GM21381 (cell line): ENCODE results near the gene CPPED1.
"Not testable (repeated sequence)": the region's sequence is repeated elsewhere in the genome, so short reads cannot be mapped to it uniquely, and the experiment has no call there.

ENCODE experiments used
- ATAC-seq: cut with Tn5 transposase; IDR thresholded peaks from one replicate; pipeline ENCODE4 v1.9.1; 2021; ENCODE audit warnings: mild to moderate bottlenecking, moderate library complexity; ENCODE audit not compliant: unreplicated experiment

The CPPED1 gene

DNA sequence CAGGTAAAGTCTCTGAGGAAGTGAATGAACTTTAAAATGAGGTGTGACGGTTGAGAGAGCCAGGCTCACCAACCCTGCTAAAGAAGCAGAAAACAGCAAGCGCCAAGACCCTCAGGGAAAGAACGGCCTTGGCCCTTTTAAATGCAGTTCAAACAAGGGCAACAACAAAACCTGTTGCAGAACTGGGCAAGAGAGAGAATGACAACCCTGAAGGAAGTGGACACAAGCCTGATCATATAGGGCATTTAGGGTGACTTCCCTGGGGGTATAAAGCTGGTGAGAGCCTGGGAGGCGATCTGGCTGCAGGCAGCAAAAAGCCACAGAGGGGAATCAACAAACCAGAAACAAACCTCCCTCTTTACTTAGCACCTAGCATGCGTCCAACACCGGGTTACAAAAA is 1.0 kb downstream of the CPPED1 start:
- no peak for ATAC-seq

DNA sequence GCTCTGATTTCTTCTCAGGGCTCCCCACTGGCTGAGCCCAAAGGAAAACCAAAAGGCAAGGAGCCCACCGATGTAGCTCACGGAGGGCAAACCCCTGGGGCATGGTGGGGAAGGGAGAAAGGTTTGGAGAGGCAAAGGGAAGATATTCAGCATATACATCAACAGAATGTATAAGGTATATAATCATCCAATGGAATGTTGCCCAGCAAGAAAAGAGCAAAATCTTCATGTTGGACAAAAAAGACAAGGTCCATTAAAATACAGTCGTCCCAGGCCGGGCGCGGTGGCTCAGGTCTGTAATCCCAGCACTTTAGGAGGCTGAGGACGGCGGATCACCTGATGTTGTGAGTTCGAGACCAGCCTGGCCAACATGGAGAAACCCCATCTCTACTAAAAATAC is 1.6 kb downstream of the CPPED1 start:
- ATAC-seq, result no peak

DNA sequence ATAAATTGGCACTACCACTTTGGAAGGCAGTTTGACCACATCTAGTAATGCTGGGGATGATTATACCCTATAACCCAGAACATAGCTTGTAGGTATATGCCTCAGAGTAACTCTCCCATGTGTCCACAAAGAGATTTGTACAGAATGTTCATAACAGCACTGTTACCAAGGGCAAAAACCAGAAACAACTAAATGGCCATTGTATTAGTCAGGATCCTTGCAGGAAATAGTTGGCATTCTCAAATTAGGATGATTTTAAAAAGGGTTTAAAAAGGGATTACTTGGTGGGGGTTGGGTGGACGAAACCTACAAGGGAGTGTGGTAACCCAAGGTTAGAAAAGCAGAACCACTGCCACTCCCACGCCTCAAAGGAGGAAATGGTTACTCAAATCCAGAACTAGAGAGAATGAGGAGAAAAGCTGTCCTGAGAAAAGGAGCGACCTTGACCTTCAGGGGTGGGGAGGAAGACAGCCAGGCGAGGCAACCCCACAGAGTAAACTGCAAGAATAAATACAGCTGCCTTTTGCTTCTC is 2.1 kb downstream of the CPPED1 start:
- no peak for ATAC-seq

DNA sequence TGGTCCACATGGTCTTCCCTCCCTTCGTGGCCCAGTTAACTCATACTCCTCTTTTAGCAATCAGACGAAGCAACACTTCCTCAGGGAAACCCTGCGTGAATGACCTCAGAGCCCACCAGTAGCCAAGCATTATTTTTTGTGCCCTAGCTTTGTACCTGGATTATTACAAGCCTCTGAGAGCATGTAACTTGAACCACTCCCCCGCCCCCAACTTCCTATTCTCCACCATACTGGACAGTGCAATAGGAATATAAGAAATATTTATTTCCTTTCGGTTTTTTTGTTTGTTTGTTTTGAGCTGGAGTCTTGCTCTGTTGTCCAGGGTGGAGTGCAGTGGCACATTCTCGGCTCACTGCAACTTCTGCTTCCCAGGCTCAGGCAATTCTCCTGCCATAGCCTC is 2.9 kb downstream of the CPPED1 start:
- no peak for ATAC-seq

DNA sequence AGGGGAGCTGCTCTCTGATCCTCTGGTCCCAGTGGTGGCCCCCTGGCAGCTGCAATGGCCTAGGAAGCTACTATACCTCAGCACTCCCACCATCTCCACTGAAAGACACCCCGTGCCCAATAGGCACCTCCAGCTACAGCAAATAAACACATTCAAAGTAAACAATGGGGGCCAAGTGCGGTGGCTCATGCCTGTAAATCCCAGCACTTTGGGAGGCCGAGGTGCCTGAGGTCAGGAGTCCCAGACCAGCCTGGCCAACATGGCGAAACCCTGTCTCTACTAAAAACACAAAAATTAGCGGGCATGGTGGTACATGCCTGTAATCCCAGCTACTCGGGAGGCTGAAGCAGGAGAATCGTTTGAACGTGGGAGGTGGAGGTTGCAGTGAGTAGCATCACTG is 3.7 kb downstream of the CPPED1 start:
- ATAC-seq, result not testable (repeated sequence)

DNA sequence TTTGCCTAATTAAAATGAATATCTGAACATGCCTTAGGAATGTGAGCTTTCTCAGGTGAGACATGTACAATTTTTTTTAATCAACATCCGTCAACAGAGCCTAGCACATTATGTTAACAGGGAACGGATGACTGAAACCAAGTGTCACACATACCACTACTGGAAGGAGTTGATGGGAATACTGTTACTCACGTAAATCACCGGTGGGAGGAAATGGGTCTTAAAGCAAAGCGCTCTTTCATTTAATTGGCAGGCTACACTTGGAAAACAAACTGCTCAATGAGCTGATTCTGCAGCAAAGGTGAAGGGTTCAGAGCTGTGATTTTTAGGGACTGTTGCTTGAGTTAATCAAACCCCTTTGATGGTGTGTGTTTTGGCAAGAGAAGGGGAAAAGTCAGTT is 4.8 kb downstream of the CPPED1 start:
- ATAC-seq, result no peak

DNA sequence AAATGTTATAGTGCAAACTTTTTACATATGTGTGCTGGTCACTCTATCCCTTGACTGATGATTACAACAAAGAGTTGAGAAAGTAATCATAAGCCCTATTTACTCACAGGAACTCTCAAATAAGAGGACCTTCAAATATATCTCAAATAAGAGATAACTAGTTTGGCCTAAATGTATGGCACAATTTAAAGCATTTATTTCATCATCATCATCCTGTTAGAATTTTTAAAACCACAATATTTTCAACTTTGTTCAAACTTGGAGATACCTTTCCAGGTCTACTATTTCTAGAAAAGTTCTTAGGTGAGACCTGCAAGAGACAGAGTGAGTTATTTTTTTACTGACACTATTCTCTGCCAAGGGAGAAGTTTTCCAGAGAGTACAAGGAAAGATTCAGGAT is 5.5 kb downstream of the CPPED1 start:
- ATAC-seq, result no peak

DNA sequence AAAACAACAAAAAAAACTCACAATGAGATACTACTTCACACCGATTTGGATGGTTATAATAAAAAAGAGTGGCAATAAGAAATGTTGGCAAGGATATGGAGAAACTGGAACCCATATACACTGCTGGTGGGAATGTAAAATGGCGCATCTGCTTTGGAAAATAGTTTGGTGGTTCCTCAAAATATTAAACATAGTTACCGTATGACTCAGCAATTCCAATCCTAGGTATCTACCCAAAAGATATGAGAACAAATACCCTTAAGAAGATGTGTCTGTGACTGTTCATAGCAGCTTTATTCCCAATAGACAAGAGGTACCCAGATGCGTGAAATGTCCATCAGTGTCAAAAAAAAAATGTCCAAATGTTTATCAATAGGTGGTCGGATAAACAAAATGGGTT is 7.2 kb downstream of the CPPED1 start:
- no peak for ATAC-seq

DNA sequence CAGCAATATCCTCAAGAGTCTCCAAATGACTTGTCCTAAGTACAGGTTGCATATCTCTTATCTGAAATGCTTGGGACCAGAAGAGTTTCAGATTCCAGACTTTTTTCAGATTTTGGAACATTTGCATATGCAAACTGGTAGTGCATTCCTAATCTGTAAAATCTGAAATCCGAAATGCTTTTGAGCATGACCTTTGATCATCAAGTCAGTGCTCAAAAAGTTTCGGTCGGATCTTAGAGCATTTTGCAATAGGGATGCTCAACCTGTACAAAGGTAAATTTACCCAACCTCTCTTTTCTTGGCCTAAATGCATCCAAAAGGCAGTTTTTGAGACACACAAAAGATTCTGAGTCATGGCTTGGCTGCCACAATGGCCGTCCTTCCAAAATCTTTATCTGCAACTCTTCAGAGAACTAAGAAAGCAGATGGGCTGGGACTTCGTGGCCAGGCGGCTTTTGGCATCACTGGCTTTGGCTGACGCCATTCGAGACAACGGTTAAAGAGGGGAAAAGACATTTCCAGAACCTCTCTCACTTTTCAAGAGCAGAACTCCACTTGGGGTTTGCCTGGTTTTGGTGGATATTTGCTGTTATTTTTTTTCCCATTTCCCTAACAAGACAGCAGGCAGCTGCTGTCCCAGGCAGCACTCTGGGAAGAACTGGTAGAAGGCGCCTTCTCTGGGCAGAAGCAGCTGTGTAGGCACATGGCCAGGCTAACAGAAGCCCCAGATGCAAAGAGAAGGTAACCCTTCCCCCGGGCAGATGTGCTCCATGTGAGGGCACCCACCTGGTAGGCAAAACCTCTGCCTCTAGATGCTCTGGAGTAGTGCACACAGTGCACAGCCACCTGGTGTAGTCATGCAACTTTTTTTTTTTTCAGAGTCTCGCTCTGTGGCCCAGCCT is 8.9 kb downstream of the CPPED1 start:
- ATAC-seq, result no peak

DNA sequence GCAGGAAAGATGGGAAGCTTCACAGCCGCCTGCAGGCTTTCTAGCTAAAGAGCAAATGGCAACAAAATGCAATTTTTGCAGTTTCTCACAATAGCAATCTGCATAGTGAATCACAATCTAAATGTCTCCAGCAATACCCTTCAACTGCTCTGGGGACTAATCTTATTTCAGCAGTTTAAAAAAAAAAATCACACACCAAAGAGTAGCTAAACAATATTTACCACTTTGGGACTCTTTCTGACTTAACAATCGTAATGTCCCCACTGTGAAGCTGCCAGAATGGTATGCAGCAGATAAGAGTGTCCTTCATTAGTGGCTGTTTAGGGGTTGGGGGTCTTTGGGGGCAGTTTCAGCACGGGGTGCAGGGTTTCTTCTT is 9.8 kb downstream of the CPPED1 start:
- ATAC-seq, result no peak

DNA sequence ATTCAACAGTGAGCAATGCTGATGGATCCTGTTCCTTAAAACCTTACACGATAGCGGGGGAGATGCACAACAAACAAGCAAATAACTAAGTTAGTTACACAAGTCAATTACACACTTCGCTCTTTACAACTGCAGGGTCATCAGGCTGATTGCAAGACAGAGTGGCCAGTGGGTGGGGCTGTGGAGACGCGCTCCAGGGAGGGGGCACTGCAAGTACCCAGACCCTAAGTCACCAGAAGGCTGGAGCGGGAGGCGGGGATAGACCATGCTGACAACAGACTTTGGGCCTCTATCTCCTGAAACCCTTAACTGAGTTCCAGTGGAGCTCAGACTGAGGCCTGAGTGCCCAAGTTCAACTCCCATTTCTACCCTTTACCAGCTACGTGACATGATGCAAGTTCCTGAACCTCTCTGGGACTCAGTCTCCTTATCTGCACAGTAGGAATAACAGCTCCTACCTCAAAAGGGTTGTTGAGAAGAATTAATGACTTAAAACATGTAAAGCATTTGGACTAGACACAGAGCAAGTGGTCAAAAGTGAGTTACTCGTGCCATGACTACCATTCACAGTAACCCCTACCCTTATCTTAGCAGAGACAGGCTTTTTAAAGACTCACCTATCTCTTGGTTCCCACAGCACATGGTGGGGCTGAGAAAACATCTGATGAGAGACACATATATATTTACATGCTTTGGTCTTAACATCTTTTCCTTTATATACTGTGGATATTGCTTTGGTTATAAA is 10.4 kb downstream of the CPPED1 start:
- no peak for ATAC-seq

DNA sequence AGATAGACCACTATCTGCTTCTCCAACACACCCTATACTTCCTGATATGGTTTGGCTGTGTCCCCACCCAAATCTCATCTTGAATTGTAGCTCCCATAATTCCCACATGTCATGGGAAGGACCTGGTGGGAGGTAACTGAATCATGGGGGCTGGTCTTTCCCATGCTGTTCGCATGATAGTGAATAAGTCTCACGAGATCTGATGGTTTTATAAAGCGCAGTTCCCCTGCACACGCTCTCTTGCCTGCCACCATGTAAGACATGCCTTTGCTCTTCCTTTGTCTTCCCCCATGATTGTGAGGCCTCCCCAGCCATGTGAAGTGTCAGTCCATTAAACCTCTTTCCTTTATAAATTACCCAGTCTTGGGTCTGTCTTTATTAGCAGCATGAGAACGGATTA is 11.2 kb downstream of the CPPED1 start:
- not testable (repeated sequence) for ATAC-seq

DNA sequence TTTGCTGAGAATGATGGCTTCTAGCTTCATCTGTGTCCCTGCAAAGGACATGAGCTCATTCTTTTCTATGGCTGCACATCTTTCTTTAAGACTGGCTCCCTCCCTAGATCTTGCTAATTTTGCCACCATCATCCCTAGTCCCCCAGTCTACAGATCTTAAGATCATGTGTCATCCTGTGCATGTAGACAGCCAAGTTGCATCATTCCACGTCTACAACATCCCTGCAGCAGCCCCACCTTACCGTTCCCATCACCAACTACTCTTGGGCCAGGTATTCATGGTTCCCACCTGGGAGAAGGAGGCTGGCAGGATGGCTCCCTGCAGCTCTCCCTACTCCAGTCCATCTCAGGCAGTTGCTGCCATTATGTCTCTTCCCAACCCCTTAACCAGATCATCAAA is 12.3 kb downstream of the CPPED1 start:
- no peak for ATAC-seq

DNA sequence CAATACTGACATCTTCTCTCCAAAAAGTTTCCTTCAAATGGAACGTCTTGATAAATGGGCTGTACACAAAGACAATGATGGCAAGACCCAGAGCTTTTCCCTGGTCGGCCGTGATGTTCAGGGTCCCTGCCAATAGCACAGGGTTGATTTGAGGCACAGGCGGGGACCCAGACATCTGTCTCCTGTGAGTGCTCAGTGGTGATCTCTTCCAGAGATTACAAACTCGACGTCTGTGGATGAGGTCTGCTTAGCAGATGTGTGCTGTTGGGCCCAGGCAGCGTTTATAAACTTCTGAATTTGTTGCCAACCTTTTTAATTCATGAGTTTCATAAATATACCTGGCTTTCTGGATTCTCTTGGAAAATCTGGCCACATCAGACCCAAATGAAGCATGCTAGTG is 14.9 kb downstream of the CPPED1 start:
- ATAC-seq, result no peak

DNA sequence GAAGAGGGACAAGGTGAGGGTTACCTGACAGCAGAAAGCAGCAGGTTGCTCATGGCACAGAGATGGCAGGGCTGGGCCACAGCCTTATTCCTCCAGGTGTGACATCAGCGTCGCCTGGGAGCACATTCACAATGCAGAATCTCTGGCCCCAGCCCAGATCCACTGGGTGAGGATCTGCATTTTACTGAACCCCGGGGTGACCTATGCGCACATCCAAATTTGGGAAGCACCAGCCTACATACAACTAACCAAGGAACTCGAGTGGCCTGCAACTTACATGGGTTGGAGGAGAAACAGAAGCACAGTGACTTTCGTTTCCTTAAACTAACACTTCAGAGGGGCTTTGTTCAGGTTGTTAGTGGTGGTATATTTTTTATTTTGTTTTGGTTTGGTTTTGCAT is 17.6 kb downstream of the CPPED1 start:
- no peak for ATAC-seq

DNA sequence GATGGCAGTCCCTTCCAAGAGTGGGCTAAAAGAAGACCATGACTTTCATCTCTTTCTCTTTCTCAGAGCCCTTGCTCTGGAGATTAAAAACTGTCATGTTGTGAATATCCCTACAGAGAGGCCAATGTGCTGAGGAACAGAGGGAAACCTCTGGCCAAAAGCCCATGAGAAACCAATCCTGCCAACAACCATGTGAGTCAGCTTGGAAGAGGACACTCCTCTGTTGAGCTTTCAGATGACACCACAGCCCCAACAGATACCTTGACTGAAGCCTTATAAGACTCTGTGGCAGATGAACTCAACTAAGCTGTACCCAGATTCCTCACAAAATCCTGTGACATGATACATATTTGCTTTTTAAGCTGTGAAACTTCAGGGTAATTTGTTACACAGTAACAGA is 19.6 kb downstream of the CPPED1 start:
- no peak for ATAC-seq

DNA sequence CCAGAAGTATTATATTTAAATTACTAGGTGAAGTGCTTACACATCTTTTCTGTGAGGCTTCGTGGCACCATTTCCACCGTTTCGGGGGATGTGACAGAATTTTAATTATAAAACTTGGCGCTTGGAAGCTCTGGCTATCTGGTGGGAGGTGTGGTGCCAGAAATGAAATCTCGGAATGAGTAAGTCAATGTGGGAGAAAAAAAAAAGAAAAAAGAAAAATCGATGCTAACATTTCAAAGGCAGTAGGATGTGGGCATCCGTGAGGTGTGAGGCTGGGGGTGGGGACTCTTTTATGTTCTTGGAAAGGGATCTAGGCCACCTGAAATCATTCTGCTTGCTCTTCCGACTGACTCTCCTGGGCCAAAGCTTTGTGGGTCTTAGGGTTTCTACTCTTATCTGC is 21.9 kb downstream of the CPPED1 start:
- no peak for ATAC-seq

DNA sequence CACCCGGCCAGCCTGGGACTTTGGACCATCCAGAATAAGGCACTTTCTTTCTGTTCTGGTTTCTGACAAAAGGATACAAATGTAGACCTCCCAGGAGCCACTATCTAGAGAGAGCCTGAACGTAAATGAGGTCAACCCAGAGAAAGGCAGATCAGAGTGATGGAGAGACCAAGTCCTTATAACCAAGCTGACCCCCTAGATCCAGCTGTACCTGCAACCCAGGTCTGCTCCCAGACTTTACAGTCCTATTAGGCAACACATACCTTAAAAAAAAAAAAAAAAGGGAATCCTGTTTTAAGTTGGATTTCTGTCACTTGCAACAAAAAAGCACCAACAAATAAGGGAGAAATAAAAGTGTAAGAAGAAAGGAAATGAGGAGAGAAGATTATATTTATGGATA is 23.2 kb downstream of the CPPED1 start:
- ATAC-seq, result no peak

DNA sequence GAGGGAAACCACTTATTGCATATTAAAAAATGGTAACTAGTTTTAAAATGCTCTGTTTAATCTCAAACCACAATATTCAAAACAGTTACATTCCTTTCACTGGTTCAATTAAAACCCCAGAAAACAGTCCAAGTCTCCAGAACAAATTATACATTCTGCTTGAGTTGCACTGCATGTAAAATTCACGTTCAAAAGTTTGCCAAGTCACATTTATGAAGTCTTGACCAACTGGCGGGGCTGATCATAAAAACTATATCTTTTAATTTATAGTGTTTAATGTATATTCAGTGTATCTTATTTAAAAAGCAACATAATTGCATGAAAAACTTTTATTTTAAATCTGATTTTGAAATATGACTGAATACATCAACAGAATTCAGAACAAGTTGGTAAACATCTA is 25.0 kb downstream of the CPPED1 start:
- no peak for ATAC-seq

DNA sequence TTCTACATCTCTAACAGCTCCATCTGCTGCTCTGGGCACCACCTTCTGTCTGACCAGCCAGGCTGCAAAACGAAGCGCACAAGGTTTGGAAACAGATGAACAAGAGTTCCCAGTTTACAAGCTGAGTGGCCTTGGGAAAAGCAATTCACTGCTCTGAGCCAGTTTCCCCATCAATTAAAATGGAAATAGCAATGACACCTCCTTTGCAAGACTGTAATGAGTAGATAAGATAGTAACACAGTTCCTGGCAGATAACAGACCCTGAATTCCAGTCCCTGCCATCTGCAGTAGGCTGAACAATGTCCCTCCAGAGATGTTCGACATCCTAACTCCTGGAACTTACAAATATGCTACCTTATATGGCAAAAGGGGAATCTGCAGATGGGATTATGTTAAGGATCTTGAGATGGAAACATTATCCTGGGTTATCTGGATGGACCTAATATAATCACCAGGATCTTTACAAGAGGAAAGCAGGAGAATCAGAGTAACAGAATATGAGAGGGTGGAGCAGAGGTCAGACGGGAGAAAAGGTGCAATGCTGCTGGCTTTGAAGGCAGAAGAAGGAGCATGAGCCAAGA is 27.9 kb downstream of the CPPED1 start:
- no peak for ATAC-seq

DNA sequence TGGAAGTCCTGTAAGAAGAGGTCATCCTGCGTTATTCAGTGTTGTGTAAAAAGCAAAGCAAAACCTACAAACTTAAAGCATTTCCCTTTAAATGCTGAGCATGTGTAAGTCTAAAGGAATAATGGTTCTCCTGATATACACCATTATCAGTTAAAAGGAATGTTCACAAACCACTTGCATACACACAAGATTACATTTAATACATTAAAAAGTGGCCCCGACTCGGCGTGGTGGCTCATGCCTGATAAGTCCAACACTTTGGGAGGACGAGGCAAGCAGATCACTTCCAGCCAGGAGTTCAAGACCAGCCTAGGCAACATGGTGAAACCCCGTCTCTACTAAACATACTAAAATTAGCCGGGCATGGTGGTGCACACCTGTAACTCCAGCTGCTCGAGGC is 30.5 kb downstream of the CPPED1 start:
- no peak for ATAC-seq

DNA sequence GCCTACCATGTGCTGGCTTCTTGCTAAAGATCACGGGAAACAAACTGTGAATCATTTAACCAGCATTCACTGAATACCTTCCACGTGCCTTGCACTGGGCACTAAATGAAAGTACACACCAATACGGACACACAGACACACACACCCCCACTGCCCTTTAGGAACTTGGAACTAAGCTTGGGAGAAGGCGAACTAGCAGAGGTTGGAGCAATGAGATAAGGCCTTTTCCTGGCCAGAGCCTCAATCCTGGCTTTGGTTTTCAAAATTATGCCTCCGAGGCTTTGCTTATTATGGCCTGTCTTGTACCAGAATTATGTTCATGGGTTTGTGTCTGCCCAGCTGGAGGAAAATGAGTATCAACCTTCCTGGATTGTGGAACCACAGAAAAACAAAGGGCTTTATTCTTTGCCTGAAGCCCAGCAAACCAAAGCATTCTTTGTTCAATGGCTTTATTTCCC is 32.3 kb downstream of the CPPED1 start:
- ATAC-seq, result no peak
